Psoas muscle (tissue), 8 donors: Measurements from ENCODE around the gene COL16A1. TPM values are rescaled to one million over a fixed set of nuclear protein-coding genes. Genes with fewer than 3 reads are reported as not detected.

ENCODE experiments used
- ATAC-seq, 4 donors: fragments of 200-7000 bp; cut with Tn5 transposase; one replicate each; pipeline ENCODE4 v1.9.1; 2020; ENCODE audit warnings: moderate library complexity in 3 of 4, mild to moderate bottlenecking in 2 of 4
- DNase-seq, 2 donors: peaks; one replicate each; pipeline ENCODE4 v3.0.0-alpha.2; 2020
- H3K27ac ChIP-seq: fragments of 200-600 bp; one replicate; pipeline ENCODE4 v1.8.0; 2022
- H3K27me3 ChIP-seq, 3 donors: fragments of 200-600 bp in 1 of 3; one replicate each; pipeline versions ENCODE4 v1.6.1 to v1.8.0; 2013 to 2022; ENCODE audit warnings: low read length in 2 of 3, mild to moderate bottlenecking in 2 of 3, moderate library complexity in 1 of 3; ENCODE audit not compliant: insufficient read depth in 3 of 3
- H3K36me3 ChIP-seq, 2 donors: fragments of 200-600 bp in 1 of 2; one replicate each; pipeline versions ENCODE4 v1.6.1 to v1.8.0; 2013 to 2022; ENCODE audit warnings: low read depth in 1 of 2, mild to moderate bottlenecking in 1 of 2, moderate library complexity in 1 of 2; ENCODE audit not compliant: insufficient read depth in 1 of 2
- H3K4me1 ChIP-seq: fragments of 200-600 bp; one replicate; pipeline ENCODE4 v1.8.0; 2022
- H3K4me3 ChIP-seq: fragments of 200-600 bp; one replicate; pipeline ENCODE4 v1.8.0; 2022; ENCODE audit warnings: mild to moderate bottlenecking
- H3K9me3 ChIP-seq: fragments of 200-600 bp; one replicate; pipeline ENCODE4 v1.8.0; 2022
- WGBS, 3 donors: extraction: QIAGEN DNeasy Blood & Tissue Kit; methylation state at CpG; one replicate each; pipeline versions ENCODE4 v1.1.6 to v1.1.7; 2013; 5-methylcytosine and 5-hydroxymethylcytosine counted together
- intact Hi-C, 2 donors: fragments of 100-400 bp; cut with DNase I; formaldehyde crosslinking; loops; one replicate each; pipeline versions ENCODE4 v1.11.0 to v1.14.2; 2022
- polyA plus RNA-seq, 3 donors: library from polyadenylated mRNA; stranded (reverse); fragments of 200-250 nt; gene quantifications; one replicate each; pipeline ENCODE4 v1.2.3, GENCODE V29; 2013
- total RNA-seq, 4 donors: library from RNA; stranded (reverse); fragmentation: NEBNext Ultra II Directional in 2 of 4; extraction: Animal tissue kit (Norgen Biotek cat#: 25700) in 2 of 4; gene quantifications; one replicate each; pipeline versions ENCODE4 v1.2.1 to v1.2.4, GENCODE V29; 2021 to 2023
- TF ChIP-seq, protein P1 (sequence below): fragments of 200-600 bp; IDR thresholded peaks from one replicate; pipeline ENCODE4 v1.8.0; 2022; ENCODE audit warnings: antibody characterized with exemption
- donor health status: healthy with polysubstance abuse.
- donor health status: DM: no; HTN: no; CAD: no; lungs with moderate emphysema.
- donor health status: Bipolar disorder and iron deficiency.
- donor health status: healthy.
- donor health status: DM: yes; HTN: yes; CAD: no.
- donor health status: DM: no; HTN: no; CAD: no.
- donor health status: DM: no; HTN: no; CAD: no.
- donor health status: DM: yes; HTN: yes; CAD: no.

Gene COL16A1
- total and polyA plus RNA-seq, 7 donors: 2.9 to 14.2 (median 6.1) TPM

- WGBS, 3 donors: 70 to 83% (median 80%) methylated on average over 12 of the region's 12 CpGs
- intact Hi-C loops: no loop called here
- Histone ChIP-seq H3K36me3 (peaks cover 0 to 4% of the 10 kb centered on the region in 2 donors), H3K27ac (no peak overlapping the region), H3K9me3 (no peaks in the 10 kb centered on the region), H3K4me1 (no peaks in the 10 kb centered on the region), H3K27me3 (no peaks in the 10 kb centered on the region), H3K4me3 (no peak overlapping the region)
- no peak for ATAC-seq
- TF ChIP-seq, protein P1, sequence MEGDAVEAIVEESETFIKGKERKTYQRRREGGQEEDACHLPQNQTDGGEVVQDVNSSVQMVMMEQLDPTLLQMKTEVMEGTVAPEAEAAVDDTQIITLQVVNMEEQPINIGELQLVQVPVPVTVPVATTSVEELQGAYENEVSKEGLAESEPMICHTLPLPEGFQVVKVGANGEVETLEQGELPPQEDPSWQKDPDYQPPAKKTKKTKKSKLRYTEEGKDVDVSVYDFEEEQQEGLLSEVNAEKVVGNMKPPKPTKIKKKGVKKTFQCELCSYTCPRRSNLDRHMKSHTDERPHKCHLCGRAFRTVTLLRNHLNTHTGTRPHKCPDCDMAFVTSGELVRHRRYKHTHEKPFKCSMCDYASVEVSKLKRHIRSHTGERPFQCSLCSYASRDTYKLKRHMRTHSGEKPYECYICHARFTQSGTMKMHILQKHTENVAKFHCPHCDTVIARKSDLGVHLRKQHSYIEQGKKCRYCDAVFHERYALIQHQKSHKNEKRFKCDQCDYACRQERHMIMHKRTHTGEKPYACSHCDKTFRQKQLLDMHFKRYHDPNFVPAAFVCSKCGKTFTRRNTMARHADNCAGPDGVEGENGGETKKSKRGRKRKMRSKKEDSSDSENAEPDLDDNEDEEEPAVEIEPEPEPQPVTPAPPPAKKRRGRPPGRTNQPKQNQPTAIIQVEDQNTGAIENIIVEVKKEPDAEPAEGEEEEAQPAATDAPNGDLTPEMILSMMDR: no peak
- no peak for DNase-seq
Observed at GRCh38 chr1:31694069-31694963, 9.5 kb downstream of the COL16A1 start.

GRCh38 chr1:31693231-31693630, 10.6 kb downstream of the COL16A1 start:
- WGBS, 3 donors: 77 to 85% (median 81%) methylated on average over 10 of the region's 10 CpGs
- no peak overlapping the region for H3K27ac ChIP-seq
- no peak for DNase-seq
- ATAC-seq: no peak
- peaks cover 0 to 4% of the 10 kb centered on the region in 2 donors for H3K36me3 ChIP-seq
- TF ChIP-seq, protein P1: no peak
- no peaks in the 10 kb centered on the region for H3K27me3 ChIP-seq
- intact Hi-C loops: no loop called here
- H3K9me3 ChIP-seq: no peaks in the 10 kb centered on the region
- H3K4me1 ChIP-seq: no peaks in the 10 kb centered on the region
- H3K4me3 ChIP-seq: no peak overlapping the region

DNA sequence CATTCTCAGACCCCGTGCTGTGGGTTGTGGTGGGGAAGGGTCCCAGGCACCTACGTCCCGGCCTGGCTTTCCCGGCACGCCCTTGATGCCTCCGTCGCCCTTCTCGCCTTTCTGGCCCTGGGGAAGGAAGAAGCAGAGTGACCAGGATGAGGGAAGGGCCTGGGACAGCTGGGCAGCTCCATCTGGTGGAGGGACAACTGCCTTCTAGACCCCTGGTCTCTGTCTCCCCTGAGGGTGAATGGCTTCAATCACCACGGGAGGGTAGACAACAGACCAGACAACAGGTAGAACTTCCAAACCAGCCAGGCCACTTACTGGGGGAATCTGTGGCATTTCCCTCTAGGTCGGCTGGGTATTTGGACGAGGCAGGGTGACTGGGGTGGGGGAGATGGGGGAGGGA, 11.9 kb downstream of the COL16A1 start:
- Histone ChIP-seq H3K9me3 (no peaks in the 10 kb centered on the region), H3K27me3 (peaks cover 0 to 2% (median 0%) of the 10 kb centered on the region in 3 donors), H3K4me1 (no peaks in the 10 kb centered on the region), H3K27ac (no peak overlapping the region), H3K36me3 (peaks cover 0 to 4% of the 10 kb centered on the region in 2 donors), H3K4me3 (no peak overlapping the region)
- DNase-seq (no peak), ATAC-seq (no peak)
- intact Hi-C loops: no loop called here
- TF ChIP-seq, protein P1: no peak
- WGBS, 3 donors: 84 to 92% (median 86%) methylated on average over 11 of the region's 11 CpGs

GRCh38 chr1:31691446-31691845, 12.4 kb downstream of the COL16A1 start:
- DNase-seq (no peak), ATAC-seq (no peak)
- Histone ChIP-seq H3K27me3 (peaks cover 0 to 2% (median 0%) of the 10 kb centered on the region in 3 donors), H3K4me3 (no peak overlapping the region), H3K4me1 (no peaks in the 10 kb centered on the region), H3K36me3 (peaks cover 0 to 4% of the 10 kb centered on the region in 2 donors), H3K9me3 (no peaks in the 10 kb centered on the region), H3K27ac (no peak overlapping the region)
- WGBS, 3 donors: 89 to 94% (median 92%) methylated on average over 4 of the region's 4 CpGs
- intact Hi-C loops: no loop called here
- TF ChIP-seq, protein P1: no peak
